Aorta (tissue), 5 donors: ENCODE results near the gene CLASP2. TPM values are rescaled to one million over a fixed set of nuclear protein-coding genes. Genes with fewer than 3 reads are reported as not detected.

Experiments used
- ATAC-seq: fragments of 200-7000 bp; cut with Tn5 transposase; one replicate; pipeline ENCODE4 v1.9.1; 2022; ENCODE audit warnings: moderate library complexity; ENCODE audit not compliant: low FRiP score
- DNase-seq, 2 donors: peaks; one replicate each; pipeline ENCODE4 v3.0.0-alpha.2; 2020
- H3K27ac ChIP-seq, 2 donors: one replicate each; pipeline ENCODE4 v1.5.1; 2013; ENCODE audit warnings: low read length in 2 of 2, mild to moderate bottlenecking in 2 of 2, moderate library complexity in 2 of 2, control low read depth in 1 of 2, inconsistent platforms in 1 of 2, low read depth in 1 of 2
- H3K27me3 ChIP-seq, 2 donors: one replicate each; pipeline ENCODE4 v1.6.1; 2013; ENCODE audit warnings: control low read depth in 1 of 2, low read length in 1 of 2, mild to moderate bottlenecking in 1 of 2, moderate library complexity in 1 of 2; ENCODE audit not compliant: insufficient read depth in 2 of 2, control insufficient read depth in 1 of 2
- H3K36me3 ChIP-seq, 2 donors: one replicate each; pipeline ENCODE4 v1.6.1; 2013; ENCODE audit warnings: control low read depth in 1 of 2, low read length in 1 of 2, mild to moderate bottlenecking in 1 of 2; ENCODE audit not compliant: insufficient read depth in 2 of 2, control insufficient read depth in 1 of 2
- H3K4me1 ChIP-seq, 2 donors: one replicate each; pipeline ENCODE4 v1.6.1; 2013; ENCODE audit warnings: low read length in 2 of 2, control low read depth in 1 of 2, mild to moderate bottlenecking in 1 of 2, moderate library complexity in 1 of 2; ENCODE audit not compliant: insufficient read depth in 2 of 2, control insufficient read depth in 1 of 2
- H3K4me3 ChIP-seq, 2 donors: one replicate each; pipeline ENCODE4 v1.5.1; 2013; ENCODE audit warnings: low read length in 2 of 2, control low read depth in 1 of 2, mild to moderate bottlenecking in 1 of 2
- H3K9me3 ChIP-seq: one replicate; pipeline ENCODE4 v1.6.1; 2013; ENCODE audit warnings: mild to moderate bottlenecking, low read length; ENCODE audit not compliant: control insufficient read depth
- WGBS, 2 donors: extraction: QIAGEN DNeasy Blood & Tissue Kit; methylation state at CpG; one replicate each; pipeline ENCODE4 v1.1.7; 2013; 5-methylcytosine and 5-hydroxymethylcytosine counted together
- intact Hi-C, 2 donors: fragments of 100-400 bp; cut with DNase I; formaldehyde crosslinking; loops; one replicate each; pipeline versions ENCODE4 v1.14.2 to v1.15.0; 2022
- polyA plus RNA-seq, 2 donors: library from polyadenylated mRNA; stranded (reverse); fragments of 200-250 nt; gene quantifications; one replicate each; pipeline ENCODE4 v1.2.3, GENCODE V29; 2013
- total RNA-seq, 2 donors: library from RNA; stranded (reverse); fragmentation: NEBNext Ultra II Directional; extraction: Animal tissue kit (Norgen Biotek cat#: 25700); gene quantifications; one replicate each; pipeline ENCODE4 v1.2.1, GENCODE V29; 2021
- donor health status: healthy with polysubstance abuse.
- donor health status: Bipolar disorder and iron deficiency.
- donor health status: DM: no; HTN: no; CAD: no.
- donor health status: DM: no; HTN: no; CAD: no.
- donor health status: DM: yes; HTN: yes; CAD: no.

Gene CLASP2
- total and polyA plus RNA-seq, 4 donors: 11.9 to 168 (median 62.4) TPM

- no peaks in the 10 kb centered on the region for H3K27me3 ChIP-seq
- H3K9me3 ChIP-seq: no peaks in the 10 kb centered on the region
- no peak for ATAC-seq
- no peaks in the 10 kb centered on the region for H3K36me3 ChIP-seq
- no peak for DNase-seq
- intact Hi-C loops: loop anchor here in 1 of 2 donors (5.0 kb wide), 1 partner anchor 77 kb away; the partner anchor contains the start of gene CLASP2
- no peak overlapping the region for H3K27ac ChIP-seq
- no peaks in the 10 kb centered on the region for H3K4me1 ChIP-seq
- WGBS, 2 donors: 87 to 91% methylated on average over 2 of the region's 2 CpGs
- no peak overlapping the region for H3K4me3 ChIP-seq
These were observed 78.2 kb downstream of the CLASP2 start for GRCh38 chr3:33639889-33640288.

- no peak overlapping the region for H3K4me3 ChIP-seq
- H3K36me3 ChIP-seq: no peaks in the 10 kb centered on the region
- ATAC-seq: no peak
- no peak for DNase-seq
- no peaks in the 10 kb centered on the region for H3K9me3 ChIP-seq
- intact Hi-C loops: loop anchor here (2.0 to 5.0 kb wide), 3 partner anchors 79 to 149 kb away; partner anchors contain the start of gene CLASP2 (in 1 of the 2)
- H3K27me3 ChIP-seq: no peaks in the 10 kb centered on the region
- WGBS, 2 donors: 80 to 84% methylated on average over 5 of the region's 5 CpGs
- H3K27ac ChIP-seq: no peak overlapping the region
- no peaks in the 10 kb centered on the region for H3K4me1 ChIP-seq
These were observed 80.6 kb downstream of the CLASP2 start for GRCh38 chr3:33637482-33637881.

GRCh38 chr3:33636125-33636850 lies 81.8 kb downstream of the CLASP2 start:
- no peak for ATAC-seq
- Histone ChIP-seq H3K36me3 (no peaks in the 10 kb centered on the region), H3K4me3 (no peak overlapping the region), H3K27ac (no peak overlapping the region), H3K4me1 (no peaks in the 10 kb centered on the region), H3K27me3 (no peaks in the 10 kb centered on the region), H3K9me3 (no peaks in the 10 kb centered on the region)
- DNase-seq: no peak
- WGBS, 2 donors: 50 to 57% methylated on average over 6 of the region's 6 CpGs
- intact Hi-C loops: loop anchor here (2.0 to 5.0 kb wide), 3 partner anchors 81 to 151 kb away; partner anchors contain the start of gene CLASP2 (in 1 of the 2)

- Histone ChIP-seq H3K9me3 (no peaks in the 10 kb centered on the region), H3K36me3 (no peaks in the 10 kb centered on the region), H3K27me3 (no peaks in the 10 kb centered on the region), H3K4me3 (no peak overlapping the region), H3K27ac (no peak overlapping the region), H3K4me1 (no peaks in the 10 kb centered on the region)
- DNase-seq: no peak
- intact Hi-C loops: loop anchor here in 1 of 2 donors (2.0 kb wide), 1 partner anchor 153 kb away; no protein-coding TSS in a partner anchor
- ATAC-seq: no peak
- WGBS, 2 donors: 85 to 86% methylated on average over 3 of the region's 3 CpGs
These were observed 83.8 kb downstream of the CLASP2 start for GRCh38 chr3:33634262-33634661.

- WGBS, 2 donors: 16 to 25% methylated on average over 1 of the region's 1 CpG
- Histone ChIP-seq H3K4me1 (no peaks in the 10 kb centered on the region), H3K27ac (no peak overlapping the region), H3K27me3 (no peaks in the 10 kb centered on the region), H3K4me3 (no peak overlapping the region), H3K36me3 (no peaks in the 10 kb centered on the region), H3K9me3 (no peaks in the 10 kb centered on the region)
- ATAC-seq: no peak
- intact Hi-C loops: no loop called here
- DNase-seq: no peak
These were observed 88.8 kb downstream of the CLASP2 start for GRCh38 chr3:33629219-33629618.

GRCh38 chr3:33624756-33625155 lies 93.3 kb downstream of the CLASP2 start:
- DNase-seq (no peak), ATAC-seq (no peak)
- Histone ChIP-seq H3K9me3 (no peaks in the 10 kb centered on the region), H3K4me3 (no peak overlapping the region), H3K27me3 (no peaks in the 10 kb centered on the region), H3K4me1 (no peaks in the 10 kb centered on the region), H3K36me3 (no peaks in the 10 kb centered on the region), H3K27ac (no peak overlapping the region)
- intact Hi-C loops: no loop called here

GRCh38 chr3:33613041-33613440 lies 105.0 kb downstream of the CLASP2 start:
- H3K36me3 ChIP-seq: no peaks in the 10 kb centered on the region
- ATAC-seq (no peak), DNase-seq (no peak)
- no peaks in the 10 kb centered on the region for H3K27me3 ChIP-seq
- no peaks in the 10 kb centered on the region for H3K9me3 ChIP-seq
- H3K27ac ChIP-seq: no peak overlapping the region
- WGBS, 2 donors: 96 to 100% methylated on average over 1 of the region's 1 CpG
- H3K4me1 ChIP-seq: no peaks in the 10 kb centered on the region
- intact Hi-C loops: no loop called here
- H3K4me3 ChIP-seq: no peak overlapping the region

GRCh38 chr3:33612607-33613006 lies 105.4 kb downstream of the CLASP2 start:
- Histone ChIP-seq H3K4me3 (no peak overlapping the region), H3K4me1 (no peaks in the 10 kb centered on the region), H3K36me3 (no peaks in the 10 kb centered on the region), H3K27me3 (no peaks in the 10 kb centered on the region), H3K27ac (no peak overlapping the region), H3K9me3 (no peaks in the 10 kb centered on the region)
- 91 to 96% methylated on average over 1 of the region's 1 CpG for WGBS, 2 donors
- no peak for DNase-seq
- intact Hi-C loops: no loop called here
- no peak for ATAC-seq

GRCh38 chr3:33602829-33603228 lies 115.2 kb downstream of the CLASP2 start:
- DNase-seq (no peak), ATAC-seq (no peak)
- no peak overlapping the region for H3K4me3 ChIP-seq
- H3K36me3 ChIP-seq: peaks cover 0 to 5% of the 10 kb centered on the region in 2 donors
- 95% methylated on average over 7 of the region's 7 CpGs for WGBS, 2 donors
- no peaks in the 10 kb centered on the region for H3K4me1 ChIP-seq
- no peak overlapping the region for H3K27ac ChIP-seq
- intact Hi-C loops: no loop called here
- H3K27me3 ChIP-seq: no peaks in the 10 kb centered on the region
- no peaks in the 10 kb centered on the region for H3K9me3 ChIP-seq
